SK-N-SH (cell line): Measurements from ENCODE around the gene PLA2G2C. TPM values are rescaled to one million over a fixed set of nuclear protein-coding genes. Genes with fewer than 3 reads are reported as not detected.

Experiments used
- CTCF ChIA-PET: fragments of 300-600, 350-600 bp; formaldehyde crosslinking; extraction: SDS; loops from one replicate; lab custom pipeline; 2021; lab: Yijun Ruan, JAX
- POLR2A ChIA-PET: fragments of 350-600 bp; sonication (Branson Sonifier 250); formaldehyde crosslinking; extraction: SDS; loops from one replicate; lab custom pipeline; 2020; ENCODE audit warnings: antibody characterized with exemption, inconsistent platforms; lab: Yijun Ruan, JAX
- DNase-seq: peaks from one replicate; pipeline ENCODE4 v3.0.0; 2012
- H2AFZ ChIP-seq: fragments of 200-600 bp; sonication (generic); 2 replicates; pipeline ENCODE4 v1.8.1; 2016; ENCODE audit warnings: antibody characterized with exemption, mild to moderate bottlenecking, low read depth
- H3F3A ChIP-seq: fragments of 200-600 bp; sonication (generic); replicated peaks from 2 replicates; pipeline ENCODE3; 2016; ENCODE audit warnings: antibody characterized with exemption, mild to moderate bottlenecking; ENCODE audit not compliant: insufficient read depth
- H3K27ac ChIP-seq, 2 experiments: fragments of 200-500 bp in 1 of 2; fragments of 200-600 bp in 1 of 2; sonication (Bioruptor generic) in 1 of 2; sonication (generic), shearing (Covaris generic) in 1 of 2; 2 replicates each; pipeline versions ENCODE4 v1.5.1 to v1.6.1; 2014 to 2016; ENCODE audit warnings: low read depth in 2 of 2, inconsistent platforms in 1 of 2, low read length in 1 of 2, mild to moderate bottlenecking in 1 of 2, mixed read lengths in 1 of 2
- H3K27me3 ChIP-seq: fragments of 200-600 bp; sonication (generic), shearing (Covaris generic); 2 replicates; pipeline ENCODE4 v1.6.1; 2016; ENCODE audit warnings: mixed run types; ENCODE audit not compliant: insufficient read depth
- H3K36me3 ChIP-seq, 2 experiments: fragments of 200-500 bp in 1 of 2; fragments of 200-600 bp in 1 of 2; sonication (Bioruptor generic) in 1 of 2; sonication (generic) in 1 of 2; replicated peaks in 1 of 2; 2 replicates each; pipeline versions ENCODE3 to v1.5.1; 2014 to 2016; ENCODE audit warnings: low read length in 1 of 2, mild to moderate bottlenecking in 1 of 2; ENCODE audit not compliant: insufficient read depth in 2 of 2, control insufficient read depth in 1 of 2
- H3K4me1 ChIP-seq, 2 experiments: fragments of 200-500 bp in 1 of 2; fragments of 200-600 bp in 1 of 2; sonication (Bioruptor generic) in 1 of 2; sonication (generic), shearing (Covaris generic) in 1 of 2; 2 replicates each; pipeline versions ENCODE4 v1.5.1 to v1.6.1; 2014 to 2016; ENCODE audit warnings: low read depth in 1 of 2, low read length in 1 of 2, mixed run types in 1 of 2; ENCODE audit not compliant: insufficient read depth in 2 of 2, control insufficient read depth in 1 of 2
- H3K4me2 ChIP-seq: fragments of 200-600 bp; sonication (generic), shearing (Covaris generic); 2 replicates; pipeline ENCODE4 v1.6.1; 2017; ENCODE audit warnings: mixed run types
- H3K4me3 ChIP-seq, 2 experiments: fragments of 200-500 bp in 1 of 2; fragments of 200-600 bp in 1 of 2; sonication (Bioruptor generic) in 1 of 2; sonication (generic), shearing (Covaris generic) in 1 of 2; 2 replicates each; pipeline versions ENCODE4 v1.5.1 to v1.8.1; 2014 to 2016; ENCODE audit warnings: low read depth in 2 of 2, inconsistent platforms in 1 of 2, low read length in 1 of 2, mild to moderate bottlenecking in 1 of 2, mixed read lengths in 1 of 2, moderate library complexity in 1 of 2
- H3K79me2 ChIP-seq: fragments of 200-600 bp; sonication (generic); 2 replicates; pipeline ENCODE4 v1.8.1; 2017; ENCODE audit warnings: mild to moderate bottlenecking; ENCODE audit not compliant: insufficient read depth
- H3K9ac ChIP-seq: fragments of 200-600 bp; sonication (generic); 2 replicates; pipeline ENCODE4 v1.6.1; 2017; ENCODE audit warnings: mixed run types
- H3K9me2 ChIP-seq: fragments of 200-600 bp; sonication (generic); 2 replicates; pipeline ENCODE4 v1.6.1; 2017; ENCODE audit warnings: mixed run types
- H3K9me3 ChIP-seq: fragments of 200-600 bp; sonication (generic); 2 replicates; pipeline ENCODE4 v1.6.1; 2017; ENCODE audit warnings: mixed run types, mild to moderate bottlenecking, moderate library complexity
- H4K20me1 ChIP-seq: fragments of 200-600 bp; sonication (generic); 2 replicates; pipeline ENCODE4 v1.6.1; 2017; ENCODE audit warnings: mild to moderate bottlenecking, mixed run types; ENCODE audit not compliant: insufficient read depth
- FOSL2 ChIP-seq: IDR thresholded peaks from 2 replicates; pipeline ENCODE4 v1.4.0; 2012; ENCODE audit warnings: low read depth, mild to moderate bottlenecking, moderate library complexity, borderline replicate concordance
- FOXJ3 ChIP-seq: sonication (generic); formaldehyde crosslinking; IDR thresholded peaks from 2 replicates; pipeline ENCODE4 v1.5.1; 2020; ENCODE audit warnings: mild to moderate bottlenecking, missing genetic modification reagents
- FOXM1 ChIP-seq: IDR thresholded peaks from 2 replicates; pipeline ENCODE4 v1.4.0; 2012; ENCODE audit warnings: low read depth, mild to moderate bottlenecking
- GABPA ChIP-seq: IDR thresholded peaks from 2 replicates; pipeline ENCODE4 v1.4.0; 2012; ENCODE audit warnings: low read depth, mild to moderate bottlenecking
- GATA2 ChIP-seq: sonication (generic); formaldehyde crosslinking; IDR thresholded peaks from 2 replicates; pipeline ENCODE4 v1.5.0; 2020; ENCODE audit warnings: mild to moderate bottlenecking, missing genetic modification reagents
- MEF2A ChIP-seq: IDR thresholded peaks from 2 replicates; pipeline ENCODE4 v1.4.0; 2012; ENCODE audit warnings: low read depth, borderline replicate concordance
- MXI1 ChIP-seq: IDR thresholded peaks from 2 replicates; pipeline ENCODE4 v1.6.1; 2012; ENCODE audit warnings: mild to moderate bottlenecking, low read depth, low read length, improper control_type of control experiment
- POLR2AphosphoS5 ChIP-seq: IDR thresholded peaks from 2 replicates; pipeline ENCODE4 v1.6.1; 2012; ENCODE audit warnings: low read depth, low read length
- RFX5 ChIP-seq: IDR thresholded peaks from 2 replicates; pipeline ENCODE4 v1.6.1; 2012; ENCODE audit warnings: mild to moderate bottlenecking, improper control_type of control experiment, low read length
- SMC3 ChIP-seq: IDR thresholded peaks from 2 replicates; pipeline ENCODE4 v1.6.1; 2012; ENCODE audit warnings: low read depth, low read length, improper control_type of control experiment
- YY1 ChIP-seq: IDR thresholded peaks from 2 replicates; pipeline ENCODE4 v1.4.0; 2012; ENCODE audit warnings: low read depth, mild to moderate bottlenecking
- WGBS: methylation state at CpG from one replicate; pipeline ENCODE4 v1.1.6; 2017; ENCODE audit warnings: low lambda C conversion rate; 5-methylcytosine and 5-hydroxymethylcytosine counted together
- polyA plus RNA-seq, 3 experiments: library from polyadenylated mRNA; depleted of rRNA; stranded (reverse); fragments of >200 nt; gene quantifications; 2 replicates each; pipeline ENCODE4 v1.2.3, GENCODE V29; 2012
- TF ChIP-seq, protein P1 (sequence below): IDR thresholded peaks from 2 replicates; pipeline ENCODE4 v1.6.1; 2012; ENCODE audit warnings: mild to moderate bottlenecking, low read depth, low read length, moderate library complexity
- TF ChIP-seq, protein P2 (sequence below): fragments of 150-350 bp; IDR thresholded peaks from 2 replicates; pipeline ENCODE4 v1.6.1; 2017; ENCODE audit warnings: antibody characterized with exemption, low read length, low read depth, borderline replicate concordance
- TF ChIP-seq, protein P3 (sequence below): IDR thresholded peaks from 2 replicates; pipeline ENCODE4 v1.4.0; 2012; ENCODE audit warnings: low read depth, borderline replicate concordance
- TF ChIP-seq, protein P4 (sequence below): fragments of 150-350 bp; IDR thresholded peaks from 2 replicates; pipeline ENCODE4 v1.6.1; 2016; ENCODE audit warnings: mild to moderate bottlenecking, low read depth, low read length

PLA2G2C gene
- polyA plus RNA-seq, 1 of the 3 experiments (the other 2 are of a cell fraction): not detected

DNA sequence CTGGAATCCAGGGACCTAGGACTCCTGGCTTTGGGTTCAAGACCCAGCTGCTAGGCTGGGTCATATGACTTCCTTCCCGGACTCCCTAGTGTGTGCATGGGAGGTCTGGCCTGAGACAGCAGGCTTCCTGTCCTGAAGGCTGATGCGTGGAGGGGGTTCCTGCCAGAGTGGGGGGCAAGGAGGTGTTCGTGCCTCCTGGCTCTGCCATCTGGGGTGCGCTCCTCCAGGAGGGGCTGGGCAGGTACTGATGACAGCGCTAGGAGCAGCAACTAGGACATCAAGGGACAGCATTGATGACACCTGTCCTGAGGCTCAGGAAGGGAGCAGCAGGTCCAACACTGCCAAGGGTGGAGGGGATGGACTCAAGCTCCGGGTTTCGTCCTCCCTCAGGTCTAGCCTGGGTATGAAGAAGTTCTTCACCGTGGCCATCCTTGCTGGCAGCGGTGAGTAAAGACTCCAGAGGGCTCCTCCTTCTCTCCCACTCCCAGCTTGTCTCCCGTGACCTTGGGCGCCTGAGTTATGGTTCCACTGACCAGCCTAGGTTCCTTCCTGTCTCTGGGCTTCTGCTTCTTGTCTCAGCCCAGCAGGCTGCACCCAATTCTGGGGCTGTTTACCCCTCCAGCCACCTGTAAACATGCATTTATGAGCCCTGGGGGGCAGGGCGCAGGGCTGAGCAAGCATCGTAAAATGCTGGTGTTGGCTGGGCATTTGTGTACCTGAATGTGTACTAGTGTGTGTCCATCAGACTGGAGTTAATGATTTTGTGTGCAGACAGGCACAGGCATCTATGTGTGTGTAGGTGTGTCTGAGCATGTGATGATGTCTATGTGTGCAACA lies 46.3 kb downstream of the PLA2G2C start:
- Histone ChIP-seq H4K20me1 (no peaks in the 10 kb centered on the region), H3K4me1 (no peaks in the 10 kb centered on the region), H3K9me3 (no peaks in the 10 kb centered on the region), H3K36me3 (no peaks in the 10 kb centered on the region), H3K27me3 (no peaks in the 10 kb centered on the region; the same call in 1 of the 2 replicates), H3K9ac (no peak overlapping the region), H3K27ac (no peak overlapping the region), H3K4me3 (no peak overlapping the region), H3F3A (no peaks in the 10 kb centered on the region), H3K4me2 (no peak overlapping the region), H3K79me2 (no peaks in the 10 kb centered on the region)
- no peak for DNase-seq
- POLR2A ChIA-PET: no interaction called here
- 69% methylated on average over 7 of the region's 13 CpGs for WGBS
- CTCF ChIA-PET: interaction anchor here (2.1 kb wide), 1 partner anchor 12 kb away, joined by 9 read pairs; no protein-coding TSS in a partner anchor
- TF ChIP-seq, protein P1, sequence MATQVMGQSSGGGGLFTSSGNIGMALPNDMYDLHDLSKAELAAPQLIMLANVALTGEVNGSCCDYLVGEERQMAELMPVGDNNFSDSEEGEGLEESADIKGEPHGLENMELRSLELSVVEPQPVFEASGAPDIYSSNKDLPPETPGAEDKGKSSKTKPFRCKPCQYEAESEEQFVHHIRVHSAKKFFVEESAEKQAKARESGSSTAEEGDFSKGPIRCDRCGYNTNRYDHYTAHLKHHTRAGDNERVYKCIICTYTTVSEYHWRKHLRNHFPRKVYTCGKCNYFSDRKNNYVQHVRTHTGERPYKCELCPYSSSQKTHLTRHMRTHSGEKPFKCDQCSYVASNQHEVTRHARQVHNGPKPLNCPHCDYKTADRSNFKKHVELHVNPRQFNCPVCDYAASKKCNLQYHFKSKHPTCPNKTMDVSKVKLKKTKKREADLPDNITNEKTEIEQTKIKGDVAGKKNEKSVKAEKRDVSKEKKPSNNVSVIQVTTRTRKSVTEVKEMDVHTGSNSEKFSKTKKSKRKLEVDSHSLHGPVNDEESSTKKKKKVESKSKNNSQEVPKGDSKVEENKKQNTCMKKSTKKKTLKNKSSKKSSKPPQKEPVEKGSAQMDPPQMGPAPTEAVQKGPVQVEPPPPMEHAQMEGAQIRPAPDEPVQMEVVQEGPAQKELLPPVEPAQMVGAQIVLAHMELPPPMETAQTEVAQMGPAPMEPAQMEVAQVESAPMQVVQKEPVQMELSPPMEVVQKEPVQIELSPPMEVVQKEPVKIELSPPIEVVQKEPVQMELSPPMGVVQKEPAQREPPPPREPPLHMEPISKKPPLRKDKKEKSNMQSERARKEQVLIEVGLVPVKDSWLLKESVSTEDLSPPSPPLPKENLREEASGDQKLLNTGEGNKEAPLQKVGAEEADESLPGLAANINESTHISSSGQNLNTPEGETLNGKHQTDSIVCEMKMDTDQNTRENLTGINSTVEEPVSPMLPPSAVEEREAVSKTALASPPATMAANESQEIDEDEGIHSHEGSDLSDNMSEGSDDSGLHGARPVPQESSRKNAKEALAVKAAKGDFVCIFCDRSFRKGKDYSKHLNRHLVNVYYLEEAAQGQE: no peak
- TF ChIP-seq, protein P2, sequence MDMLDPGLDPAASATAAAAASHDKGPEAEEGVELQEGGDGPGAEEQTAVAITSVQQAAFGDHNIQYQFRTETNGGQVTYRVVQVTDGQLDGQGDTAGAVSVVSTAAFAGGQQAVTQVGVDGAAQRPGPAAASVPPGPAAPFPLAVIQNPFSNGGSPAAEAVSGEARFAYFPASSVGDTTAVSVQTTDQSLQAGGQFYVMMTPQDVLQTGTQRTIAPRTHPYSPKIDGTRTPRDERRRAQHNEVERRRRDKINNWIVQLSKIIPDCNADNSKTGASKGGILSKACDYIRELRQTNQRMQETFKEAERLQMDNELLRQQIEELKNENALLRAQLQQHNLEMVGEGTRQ: no peak
- TF ChIP-seq, protein P3, sequence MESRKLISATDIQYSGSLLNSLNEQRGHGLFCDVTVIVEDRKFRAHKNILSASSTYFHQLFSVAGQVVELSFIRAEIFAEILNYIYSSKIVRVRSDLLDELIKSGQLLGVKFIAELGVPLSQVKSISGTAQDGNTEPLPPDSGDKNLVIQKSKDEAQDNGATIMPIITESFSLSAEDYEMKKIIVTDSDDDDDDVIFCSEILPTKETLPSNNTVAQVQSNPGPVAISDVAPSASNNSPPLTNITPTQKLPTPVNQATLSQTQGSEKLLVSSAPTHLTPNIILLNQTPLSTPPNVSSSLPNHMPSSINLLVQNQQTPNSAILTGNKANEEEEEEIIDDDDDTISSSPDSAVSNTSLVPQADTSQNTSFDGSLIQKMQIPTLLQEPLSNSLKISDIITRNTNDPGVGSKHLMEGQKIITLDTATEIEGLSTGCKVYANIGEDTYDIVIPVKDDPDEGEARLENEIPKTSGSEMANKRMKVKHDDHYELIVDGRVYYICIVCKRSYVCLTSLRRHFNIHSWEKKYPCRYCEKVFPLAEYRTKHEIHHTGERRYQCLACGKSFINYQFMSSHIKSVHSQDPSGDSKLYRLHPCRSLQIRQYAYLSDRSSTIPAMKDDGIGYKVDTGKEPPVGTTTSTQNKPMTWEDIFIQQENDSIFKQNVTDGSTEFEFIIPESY: no peak
- TF ChIP-seq SMC3 (no peak), MEF2A (no peak), YY1 (no peak)
- TF ChIP-seq, all 33 proteins: peak for 0
- Histone ChIP-seq H2AFZ (no peak overlapping the region), H3K9me2 (no peaks in the 10 kb centered on the region)

DNA sequence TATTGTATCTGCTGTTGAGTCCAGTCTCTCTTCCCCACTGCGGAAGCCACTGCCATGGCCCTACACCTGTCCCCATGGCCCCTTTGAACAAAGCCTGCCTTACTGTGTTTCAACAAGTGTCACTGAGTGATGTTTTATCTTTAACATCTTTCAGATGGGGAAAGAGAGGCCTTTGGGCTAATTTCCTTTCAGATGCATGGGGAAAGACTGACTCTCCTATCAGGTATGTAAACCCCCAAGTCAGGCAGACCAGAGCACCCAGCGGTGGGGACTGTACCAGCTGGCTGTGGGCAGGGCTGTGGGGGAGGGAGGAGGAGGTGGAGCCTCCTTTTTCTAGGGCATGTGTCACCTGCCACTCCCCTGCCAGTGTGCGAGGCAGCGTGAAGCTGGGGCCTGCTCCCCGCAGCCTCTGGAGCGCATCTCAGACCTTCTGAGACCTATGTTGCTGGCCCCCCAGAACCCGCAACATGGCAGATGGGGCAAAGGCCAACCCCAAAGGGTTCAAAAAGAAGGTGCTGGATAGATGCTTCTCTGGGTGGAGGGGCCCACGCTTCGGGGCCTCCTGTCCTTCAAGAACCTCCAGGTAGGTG lies 47.3 kb downstream of the PLA2G2C start, which contains the start of gene PLA2G2F:
Gene PLA2G2F, plus strand, starts transcription at position 363 of the 590 bp plus-strand sequence. Its CDS starts 105 bp downstream, at position 468.
- POLR2A ChIA-PET: no interaction called here
- no peak for TF ChIP-seq RFX5
- TF ChIP-seq FOSL2: no peak
- no peak for TF ChIP-seq POLR2AphosphoS5
- TF ChIP-seq FOXJ3: no peak
- TF ChIP-seq GATA2: no peak
- no peak for TF ChIP-seq FOXM1
- TF ChIP-seq, protein P2: no peak
- no peak for TF ChIP-seq MXI1
- TF ChIP-seq, protein P4, sequence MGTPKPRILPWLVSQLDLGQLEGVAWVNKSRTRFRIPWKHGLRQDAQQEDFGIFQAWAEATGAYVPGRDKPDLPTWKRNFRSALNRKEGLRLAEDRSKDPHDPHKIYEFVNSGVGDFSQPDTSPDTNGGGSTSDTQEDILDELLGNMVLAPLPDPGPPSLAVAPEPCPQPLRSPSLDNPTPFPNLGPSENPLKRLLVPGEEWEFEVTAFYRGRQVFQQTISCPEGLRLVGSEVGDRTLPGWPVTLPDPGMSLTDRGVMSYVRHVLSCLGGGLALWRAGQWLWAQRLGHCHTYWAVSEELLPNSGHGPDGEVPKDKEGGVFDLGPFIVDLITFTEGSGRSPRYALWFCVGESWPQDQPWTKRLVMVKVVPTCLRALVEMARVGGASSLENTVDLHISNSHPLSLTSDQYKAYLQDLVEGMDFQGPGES: no peak
- no peak for TF ChIP-seq GABPA

More for the DNA sequence above, 47.3 kb downstream of the PLA2G2C start, which contains the start of gene PLA2G2F:
- Histone ChIP-seq H3F3A (no peaks in the 10 kb centered on the region), H2AFZ (no peak within 1 kb of the TSS), H3K27ac (no peak within 1 kb of the TSS), H4K20me1 (no peaks in the 10 kb centered on the region), H3K4me1 (no peaks in the 10 kb centered on the region), H3K27me3 (no peaks in the 10 kb centered on the region; the same call in 1 of the 2 replicates), H3K4me3 (no peak within 1 kb of the TSS), H3K79me2 (no peaks in the 10 kb centered on the region), H3K9me2 (no peaks in the 10 kb centered on the region), H3K36me3 (no peaks in the 10 kb centered on the region), H3K9me3 (no peaks in the 10 kb centered on the region), H3K4me2 (no peak within 1 kb of the TSS), H3K9ac (no peak within 1 kb of the TSS)
- DNase-seq: no peak
- 67% methylated on average over 5 of the region's 9 CpGs for WGBS
- CTCF ChIA-PET: interaction anchor here (2.1 kb wide), 1 partner anchor 13 kb away, joined by 9 read pairs; no protein-coding TSS in a partner anchor
